Hepatocyte (in vitro differentiated cells): Measurements from ENCODE around the gene CRYM. TPM values are rescaled to one million over a fixed set of nuclear protein-coding genes. Genes with fewer than 3 reads are reported as not detected.

Experiments
- DNase-seq: peaks from one replicate; pipeline ENCODE4 v3.0.0-alpha.2; 2016; ENCODE audit warnings: low spot score
- H2AFZ ChIP-seq: fragments of 200-600 bp; sonication (generic); 2 replicates; pipeline ENCODE4 v1.6.0; 2016; ENCODE audit warnings: antibody characterized with exemption, mild to moderate bottlenecking
- H3K27ac ChIP-seq: fragments of 200-600 bp; sonication (generic); 2 replicates; pipeline ENCODE4 v1.5.1; 2016; ENCODE audit warnings: mild to moderate bottlenecking
- H3K27me3 ChIP-seq: fragments of 200-600 bp; sonication (generic); 2 replicates; pipeline ENCODE4 v1.6.1; 2016
- H3K36me3 ChIP-seq: fragments of 200-600 bp; sonication (generic); replicated peaks from 2 replicates; pipeline ENCODE4 v1.5.1; 2016; ENCODE audit warnings: low read depth; ENCODE audit not compliant: insufficient read depth
- H3K4me1 ChIP-seq: fragments of 200-600 bp; sonication (generic); 2 replicates; pipeline ENCODE4 v1.5.1; 2016; ENCODE audit warnings: mild to moderate bottlenecking, moderate library complexity; ENCODE audit not compliant: insufficient read depth
- H3K4me2 ChIP-seq: fragments of 200-600 bp; sonication (generic); 2 replicates; pipeline ENCODE4 v1.6.0; 2016
- H3K4me3 ChIP-seq: fragments of 200-600 bp; sonication (generic); 2 replicates; pipeline ENCODE4 v1.5.1; 2016; ENCODE audit warnings: mild to moderate bottlenecking
- H3K79me2 ChIP-seq: fragments of 200-600 bp; sonication (generic); 2 replicates; pipeline ENCODE4 v1.6.0; 2017; ENCODE audit warnings: mild to moderate bottlenecking
- H3K9me2 ChIP-seq: fragments of 200-600 bp; sonication (generic); replicated peaks from 2 replicates; pipeline ENCODE4 v1.6.0; 2017; ENCODE audit warnings: mild to moderate bottlenecking; ENCODE audit not compliant: insufficient read depth
- H3K9me3 ChIP-seq: fragments of 200-600 bp; sonication (generic); 2 replicates; pipeline ENCODE4 v1.5.1; 2016; ENCODE audit warnings: low read depth, mild to moderate bottlenecking
- H4K20me1 ChIP-seq: fragments of 200-600 bp; sonication (generic); 2 replicates; pipeline ENCODE4 v1.6.0; 2016; ENCODE audit warnings: mild to moderate bottlenecking; ENCODE audit not compliant: insufficient read depth, poor library complexity, severe bottlenecking
- EZH2 ChIP-seq: fragments of 200-600 bp; sonication (generic); IDR thresholded peaks from 2 replicates; pipeline ENCODE4 v1.6.1; 2016; ENCODE audit warnings: antibody characterized with exemption, mild to moderate bottlenecking, borderline replicate concordance
- EZH2phosphoT487 ChIP-seq: fragments of 200-600 bp; sonication (generic); IDR thresholded peaks from one replicate; pipeline ENCODE4 v1.6.1; 2018; ENCODE audit warnings: antibody characterized with exemption, mild to moderate bottlenecking, low read depth, moderate library complexity; ENCODE audit not compliant: unreplicated experiment, severe bottlenecking
- WGBS: methylation state at CpG from one replicate; pipeline ENCODE4 v1.1.6; 2016; ENCODE audit warnings: low lambda C conversion rate; ENCODE audit errors: missing lambda C conversion rate; 5-methylcytosine and 5-hydroxymethylcytosine counted together
- polyA plus RNA-seq: library from polyadenylated mRNA; unstranded; fragments of >200 nt; fragmentation: Nextera tagmentation; extraction: Ambion mirVana; gene quantifications from 2 replicates; pipeline ENCODE4 v1.2.1, GENCODE V29; 2016
- total RNA-seq: library from RNA; depleted of rRNA; stranded (reverse); fragments of >200 nt; gene quantifications from 2 replicates; pipeline ENCODE4 v1.2.3, GENCODE V29; 2014
- TF ChIP-seq, protein P1 (sequence below): fragments of 200-600 bp; sonication (generic); IDR thresholded peaks from 2 replicates; pipeline ENCODE4 v1.5.1; 2016; ENCODE audit warnings: antibody characterized with exemption, mild to moderate bottlenecking; ENCODE audit not compliant: poor library complexity

CRYM gene
- total and polyA plus RNA-seq, 2 experiments from 2014 or later = 5.7 to 6.3 TPM

DNA sequence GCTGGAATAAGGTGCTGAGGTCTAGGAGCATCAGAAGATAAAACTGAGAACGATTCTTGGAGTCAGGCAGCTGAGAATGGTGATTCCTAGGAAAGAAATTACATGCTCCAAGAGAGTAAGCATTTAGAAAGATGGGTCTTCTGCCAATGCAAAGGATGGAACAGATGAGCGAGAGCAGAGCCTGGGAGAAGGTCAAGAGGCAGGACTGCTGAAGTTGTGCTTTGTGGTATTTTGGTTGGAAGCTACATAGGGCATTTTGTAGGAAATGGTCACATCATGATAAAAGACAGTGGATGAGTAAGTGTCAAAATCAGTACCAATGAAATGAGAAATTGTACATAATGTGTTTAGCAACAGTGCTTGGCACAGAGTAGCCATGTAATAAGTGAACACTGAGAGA is 1.4 kb upstream of the CRYM start:
- WGBS = 84% methylated on average over 2 of the region's 2 CpGs
- H2AFZ ChIP-seq = no peak overlapping the region
- TF ChIP-seq EZH2 = no peak
- TF ChIP-seq, protein P1, sequence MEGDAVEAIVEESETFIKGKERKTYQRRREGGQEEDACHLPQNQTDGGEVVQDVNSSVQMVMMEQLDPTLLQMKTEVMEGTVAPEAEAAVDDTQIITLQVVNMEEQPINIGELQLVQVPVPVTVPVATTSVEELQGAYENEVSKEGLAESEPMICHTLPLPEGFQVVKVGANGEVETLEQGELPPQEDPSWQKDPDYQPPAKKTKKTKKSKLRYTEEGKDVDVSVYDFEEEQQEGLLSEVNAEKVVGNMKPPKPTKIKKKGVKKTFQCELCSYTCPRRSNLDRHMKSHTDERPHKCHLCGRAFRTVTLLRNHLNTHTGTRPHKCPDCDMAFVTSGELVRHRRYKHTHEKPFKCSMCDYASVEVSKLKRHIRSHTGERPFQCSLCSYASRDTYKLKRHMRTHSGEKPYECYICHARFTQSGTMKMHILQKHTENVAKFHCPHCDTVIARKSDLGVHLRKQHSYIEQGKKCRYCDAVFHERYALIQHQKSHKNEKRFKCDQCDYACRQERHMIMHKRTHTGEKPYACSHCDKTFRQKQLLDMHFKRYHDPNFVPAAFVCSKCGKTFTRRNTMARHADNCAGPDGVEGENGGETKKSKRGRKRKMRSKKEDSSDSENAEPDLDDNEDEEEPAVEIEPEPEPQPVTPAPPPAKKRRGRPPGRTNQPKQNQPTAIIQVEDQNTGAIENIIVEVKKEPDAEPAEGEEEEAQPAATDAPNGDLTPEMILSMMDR = no peak
- no peak for TF ChIP-seq EZH2phosphoT487
- no peaks in the 10 kb centered on the region for H3K79me2 ChIP-seq
- no peak for DNase-seq
- no peaks in the 10 kb centered on the region for H3K4me1 ChIP-seq
- H3K36me3 ChIP-seq = no peaks in the 10 kb centered on the region
- H4K20me1 ChIP-seq = no peaks in the 10 kb centered on the region
- peaks cover 17% of the 10 kb centered on the region for H3K27me3 ChIP-seq
- no peak overlapping the region for H3K4me2 ChIP-seq
- H3K27ac ChIP-seq = no peak overlapping the region
- no peak overlapping the region for H3K4me3 ChIP-seq
- H3K9me2 ChIP-seq = no peaks in the 10 kb centered on the region
- no peaks in the 10 kb centered on the region for H3K9me3 ChIP-seq

DNA sequence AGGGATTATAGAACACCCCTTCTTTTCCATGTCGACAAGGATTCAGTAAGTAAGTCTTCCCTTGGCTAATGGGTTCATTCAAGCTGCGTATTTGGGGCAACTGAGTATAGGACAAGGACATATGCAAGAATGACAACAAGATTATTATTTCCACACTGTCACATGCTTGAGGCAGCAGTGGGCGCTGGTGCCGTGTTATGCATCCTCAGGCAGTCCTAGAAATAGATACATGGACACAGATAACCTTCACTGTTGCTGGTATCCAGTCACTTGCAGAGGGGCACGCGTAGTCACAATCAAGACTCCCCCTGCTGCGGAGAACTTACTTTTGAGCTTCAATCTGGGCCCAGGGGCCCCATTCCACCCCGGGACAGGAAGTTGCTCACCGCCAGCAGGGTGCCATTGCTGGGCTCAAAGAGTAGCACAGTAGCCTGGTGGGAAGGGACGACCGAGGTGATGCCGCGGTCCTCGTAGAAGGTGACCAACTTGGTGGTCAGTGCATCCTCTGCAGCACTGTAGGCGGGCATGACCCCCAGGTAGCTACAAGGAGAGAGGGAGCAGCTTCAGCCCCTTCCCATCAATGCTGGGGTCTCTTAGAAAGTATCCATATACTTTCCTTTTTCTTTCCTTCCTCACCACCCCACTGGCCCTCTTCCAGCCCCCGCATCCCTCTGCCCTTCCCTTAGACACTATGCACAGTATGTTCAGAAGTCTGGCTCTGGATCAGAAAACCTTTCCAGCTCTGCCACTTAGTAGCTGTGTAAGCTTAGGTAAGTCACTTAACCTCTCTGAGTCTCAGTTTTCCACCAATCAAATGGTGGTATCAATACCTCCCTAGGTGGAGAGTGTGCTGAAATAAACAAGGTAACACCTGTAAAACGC is 804 bp downstream of the CRYM start:
- Histone ChIP-seq H3K4me2 (peak overlapping the region; percentile 99), H4K20me1 (no peaks in the 10 kb centered on the region), H3K36me3 (no peaks in the 10 kb centered on the region), H3K9me2 (no peaks in the 10 kb centered on the region), H2AFZ (peak overlapping the region; percentile 92), H3K27me3 (peaks cover 14% of the 10 kb centered on the region), H3K27ac (no peak overlapping the region), H3K4me3 (peak overlapping the region; percentile 94), H3K9me3 (no peaks in the 10 kb centered on the region), H3K4me1 (no peaks in the 10 kb centered on the region), H3K79me2 (no peaks in the 10 kb centered on the region)
- DNase-seq = no peak
- TF ChIP-seq EZH2phosphoT487 (no peak), EZH2 (no peak)
- TF ChIP-seq, protein P1 = no peak
- 80% methylated on average over 17 of the region's 17 CpGs for WGBS

DNA sequence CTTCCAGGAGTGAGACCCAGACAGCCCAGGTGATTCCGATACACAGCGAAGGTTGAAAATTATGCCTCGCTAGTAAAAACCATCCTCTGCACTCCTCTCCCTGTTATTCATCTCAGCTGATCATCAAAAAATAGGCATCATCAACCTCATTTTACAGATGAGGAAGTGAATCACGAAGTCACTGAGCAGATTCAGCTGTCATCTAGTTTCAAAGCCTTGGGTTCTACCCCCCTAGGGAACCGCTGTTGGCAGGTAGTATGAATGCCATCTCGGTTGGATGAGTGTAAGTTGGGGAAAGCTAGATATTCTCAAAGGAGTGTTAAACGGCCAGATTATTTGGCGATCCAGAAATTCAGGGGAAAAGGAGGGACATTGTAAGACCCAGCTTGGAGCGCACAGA is 2.0 kb downstream of the CRYM start:
- no peaks in the 10 kb centered on the region for H3K9me2 ChIP-seq
- H3K36me3 ChIP-seq = no peaks in the 10 kb centered on the region
- DNase-seq = no peak
- H2AFZ ChIP-seq = no peak overlapping the region
- no peaks in the 10 kb centered on the region for H3K9me3 ChIP-seq
- H3K4me1 ChIP-seq = no peaks in the 10 kb centered on the region
- H3K79me2 ChIP-seq = no peaks in the 10 kb centered on the region
- H3K4me3 ChIP-seq = no peak overlapping the region
- H3K27ac ChIP-seq = no peak overlapping the region
- no peak overlapping the region for H3K4me2 ChIP-seq
- TF ChIP-seq EZH2 = no peak
- TF ChIP-seq EZH2phosphoT487 = no peak
- TF ChIP-seq, protein P1 = no peak
- peaks cover 14% of the 10 kb centered on the region for H3K27me3 ChIP-seq
- no peaks in the 10 kb centered on the region for H4K20me1 ChIP-seq
- 90% methylated on average over 9 of the region's 9 CpGs for WGBS
